ENCODE data around the gene FKBP14.

GRCh38 chr7:30032310-30033125 lies 6.0 kb upstream of the FKBP14 start:
- TF ChIP-seq CTCF (IDR thresholded peaks at IDR 0.05 in 4 of 5, conservative IDR thresholded peaks at IDR 0.05 in 1 of 5) (no peak), POLR2A (IDR thresholded peaks at IDR 0.05) (no peak)
